ENCODE data around the gene CCDC12.

DNA sequence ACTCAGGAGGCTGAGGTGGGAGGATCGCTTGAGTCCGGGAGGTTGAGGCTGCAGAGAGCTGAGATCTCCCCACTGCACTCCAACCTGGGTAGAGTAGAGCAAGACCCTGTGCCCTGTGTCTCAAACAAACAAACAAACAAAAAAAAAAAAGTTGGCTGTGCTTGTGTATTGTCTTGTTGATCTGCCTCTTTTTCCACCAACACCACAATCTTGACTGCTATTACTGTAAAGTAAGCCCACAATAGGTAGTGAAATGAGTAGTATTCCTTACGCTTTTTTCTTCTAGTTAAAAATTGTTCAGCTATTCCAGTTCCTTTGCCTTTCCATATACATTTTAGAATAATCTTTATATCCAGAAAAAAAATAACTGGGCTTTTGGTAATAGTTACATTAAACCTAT lies 63.6 kb downstream of the CCDC12 start:
- TF ChIP-seq ZNF670 (CRISPR knock-in tag; IDR thresholded peaks at IDR 0.05; ENCODE audit: borderline replicate concordance) (no peak), IKZF4 (CRISPR knock-in tag; IDR thresholded peaks at IDR 0.05; ENCODE audit: borderline replicate concordance, low read depth, not compliant biosample characterization) (no peak), ZNF720 (CRISPR knock-in tag; IDR thresholded peaks at IDR 0.05) (no peak), EP300 (IDR thresholded peaks at IDR 0.05; ENCODE audit: low read depth in 2 of 2, low read length in 2 of 2) (no peak), EP300 (CRISPR knock-in tag; IDR thresholded peaks at IDR 0.05; ENCODE audit: borderline replicate concordance) (no peak)
- TF ChIP-seq, protein P1, sequence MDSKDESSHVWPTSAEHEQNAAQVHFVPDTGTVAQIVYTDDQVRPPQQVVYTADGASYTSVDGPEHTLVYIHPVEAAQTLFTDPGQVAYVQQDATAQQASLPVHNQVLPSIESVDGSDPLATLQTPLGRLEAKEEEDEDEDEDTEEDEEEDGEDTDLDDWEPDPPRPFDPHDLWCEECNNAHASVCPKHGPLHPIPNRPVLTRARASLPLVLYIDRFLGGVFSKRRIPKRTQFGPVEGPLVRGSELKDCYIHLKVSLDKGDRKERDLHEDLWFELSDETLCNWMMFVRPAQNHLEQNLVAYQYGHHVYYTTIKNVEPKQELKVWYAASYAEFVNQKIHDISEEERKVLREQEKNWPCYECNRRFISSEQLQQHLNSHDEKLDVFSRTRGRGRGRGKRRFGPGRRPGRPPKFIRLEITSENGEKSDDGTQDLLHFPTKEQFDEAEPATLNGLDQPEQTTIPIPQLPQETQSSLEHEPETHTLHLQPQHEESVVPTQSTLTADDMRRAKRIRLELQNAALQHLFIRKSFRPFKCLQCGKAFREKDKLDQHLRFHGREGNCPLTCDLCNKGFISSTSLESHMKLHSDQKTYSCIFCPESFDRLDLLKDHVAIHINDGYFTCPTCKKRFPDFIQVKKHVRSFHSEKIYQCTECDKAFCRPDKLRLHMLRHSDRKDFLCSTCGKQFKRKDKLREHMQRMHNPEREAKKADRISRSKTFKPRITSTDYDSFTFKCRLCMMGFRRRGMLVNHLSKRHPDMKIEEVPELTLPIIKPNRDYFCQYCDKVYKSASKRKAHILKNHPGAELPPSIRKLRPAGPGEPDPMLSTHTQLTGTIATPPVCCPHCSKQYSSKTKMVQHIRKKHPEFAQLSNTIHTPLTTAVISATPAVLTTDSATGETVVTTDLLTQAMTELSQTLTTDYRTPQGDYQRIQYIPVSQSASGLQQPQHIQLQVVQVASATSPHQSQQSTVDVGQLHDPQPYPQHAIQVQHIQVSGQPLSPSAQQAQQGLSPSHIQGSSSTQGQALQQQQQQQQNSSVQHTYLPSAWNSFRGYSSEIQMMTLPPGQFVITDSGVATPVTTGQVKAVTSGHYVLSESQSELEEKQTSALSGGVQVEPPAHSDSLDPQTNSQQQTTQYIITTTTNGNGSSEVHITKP (CRISPR knock-in tag; IDR thresholded peaks at IDR 0.05; ENCODE audit: low read depth), result no peak
- TF ChIP-seq, protein P2, sequence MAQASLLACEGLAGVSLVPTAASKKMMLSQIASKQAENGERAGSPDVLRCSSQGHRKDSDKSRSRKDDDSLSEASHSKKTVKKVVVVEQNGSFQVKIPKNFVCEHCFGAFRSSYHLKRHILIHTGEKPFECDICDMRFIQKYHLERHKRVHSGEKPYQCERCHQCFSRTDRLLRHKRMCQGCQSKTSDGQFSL (CRISPR knock-in tag; IDR thresholded peaks at IDR 0.05), result no peak
- TF ChIP-seq, protein P3, sequence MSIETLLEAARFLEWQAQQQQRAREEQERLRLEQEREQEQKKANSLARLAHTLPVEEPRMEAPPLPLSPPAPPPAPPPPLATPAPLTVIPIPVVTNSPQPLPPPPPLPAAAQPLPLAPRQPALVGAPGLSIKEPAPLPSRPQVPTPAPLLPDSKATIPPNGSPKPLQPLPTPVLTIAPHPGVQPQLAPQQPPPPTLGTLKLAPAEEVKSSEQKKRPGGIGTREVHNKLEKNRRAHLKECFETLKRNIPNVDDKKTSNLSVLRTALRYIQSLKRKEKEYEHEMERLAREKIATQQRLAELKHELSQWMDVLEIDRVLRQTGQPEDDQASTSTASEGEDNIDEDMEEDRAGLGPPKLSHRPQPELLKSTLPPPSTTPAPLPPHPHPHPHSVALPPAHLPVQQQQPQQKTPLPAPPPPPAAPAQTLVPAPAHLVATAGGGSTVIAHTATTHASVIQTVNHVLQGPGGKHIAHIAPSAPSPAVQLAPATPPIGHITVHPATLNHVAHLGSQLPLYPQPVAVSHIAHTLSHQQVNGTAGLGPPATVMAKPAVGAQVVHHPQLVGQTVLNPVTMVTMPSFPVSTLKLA (IDR thresholded peaks at IDR 0.05), result no peak
- TF ChIP-seq, protein P4, sequence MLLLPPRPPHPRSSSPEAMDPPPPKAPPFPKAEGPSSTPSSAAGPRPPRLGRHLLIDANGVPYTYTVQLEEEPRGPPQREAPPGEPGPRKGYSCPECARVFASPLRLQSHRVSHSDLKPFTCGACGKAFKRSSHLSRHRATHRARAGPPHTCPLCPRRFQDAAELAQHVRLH (CRISPR knock-in tag; IDR thresholded peaks at IDR 0.05; ENCODE audit: borderline replicate concordance, low read depth), result no peak
